Cardiac muscle cell (in vitro differentiated cells and primary cell): ENCODE measurements around the gene SAMD15. TPM values are rescaled to one million over a fixed set of nuclear protein-coding genes. Genes with fewer than 3 reads are reported as not detected.

Experiments used
- DNase-seq, 2 donors: peaks; one replicate each; pipeline versions ENCODE4 v3.0.0 to v3.0.0-alpha.2; 2010 to 2017; ENCODE audit warnings: low read depth in 1 of 2, low spot score in 1 of 2
- H3K27ac ChIP-seq: fragments of 200-600 bp; sonication (generic); 2 replicates; pipeline ENCODE4 v1.5.1; 2016
- H3K27me3 ChIP-seq: fragments of 200-600 bp; sonication (generic); 2 replicates; pipeline ENCODE4 v1.6.0; 2016; ENCODE audit warnings: control low read depth
- H3K36me3 ChIP-seq: fragments of 200-600 bp; sonication (generic); 2 replicates; pipeline ENCODE4 v1.5.1; 2016; ENCODE audit warnings: control low read depth
- H3K4me1 ChIP-seq: fragments of 200-600 bp; sonication (generic); 2 replicates; pipeline ENCODE4 v1.8.1; 2017; ENCODE audit warnings: low read depth, mild to moderate bottlenecking, mixed run types
- H3K4me3 ChIP-seq: fragments of 200-600 bp; sonication (generic); 2 replicates; pipeline ENCODE4 v1.5.1; 2016; ENCODE audit warnings: mild to moderate bottlenecking
- H3K9me3 ChIP-seq: fragments of 200-600 bp; sonication (generic); 2 replicates; pipeline ENCODE4 v1.5.1; 2017; ENCODE audit warnings: low read depth, mild to moderate bottlenecking, control low read depth
- polyA plus RNA-seq: library from polyadenylated mRNA; unstranded; fragments of >200 nt; fragmentation: Nextera tagmentation; extraction: Ambion mirVana; gene quantifications from 2 replicates; pipeline ENCODE4 v1.2.1, GENCODE V29; 2016
- total RNA-seq: library from RNA; depleted of rRNA; stranded (reverse); fragments of >200 nt; gene quantifications from 2 replicates; pipeline ENCODE4 v1.2.3, GENCODE V29; 2016
- TF ChIP-seq, protein P1 (sequence below): IDR thresholded peaks from 2 replicates; pipeline ENCODE4 v1.5.1; 2012; ENCODE audit warnings: low read depth, mild to moderate bottlenecking, low read length

The SAMD15 gene
- total and polyA plus RNA-seq, 2 experiments from 2014 or later: 2.1 to 2.2 TPM

GRCh38 chr14:77438596-77438995 lies 61.4 kb downstream of the SAMD15 start:
- H3K27ac ChIP-seq: no peak overlapping the region
- peaks cover 52% of the 10 kb centered on the region for H3K36me3 ChIP-seq
- DNase-seq: no peak
- no peaks in the 10 kb centered on the region for H3K4me1 ChIP-seq
- no peaks in the 10 kb centered on the region for H3K9me3 ChIP-seq
- H3K4me3 ChIP-seq: no peak overlapping the region
- H3K27me3 ChIP-seq: no peaks in the 10 kb centered on the region
- TF ChIP-seq, protein P1, sequence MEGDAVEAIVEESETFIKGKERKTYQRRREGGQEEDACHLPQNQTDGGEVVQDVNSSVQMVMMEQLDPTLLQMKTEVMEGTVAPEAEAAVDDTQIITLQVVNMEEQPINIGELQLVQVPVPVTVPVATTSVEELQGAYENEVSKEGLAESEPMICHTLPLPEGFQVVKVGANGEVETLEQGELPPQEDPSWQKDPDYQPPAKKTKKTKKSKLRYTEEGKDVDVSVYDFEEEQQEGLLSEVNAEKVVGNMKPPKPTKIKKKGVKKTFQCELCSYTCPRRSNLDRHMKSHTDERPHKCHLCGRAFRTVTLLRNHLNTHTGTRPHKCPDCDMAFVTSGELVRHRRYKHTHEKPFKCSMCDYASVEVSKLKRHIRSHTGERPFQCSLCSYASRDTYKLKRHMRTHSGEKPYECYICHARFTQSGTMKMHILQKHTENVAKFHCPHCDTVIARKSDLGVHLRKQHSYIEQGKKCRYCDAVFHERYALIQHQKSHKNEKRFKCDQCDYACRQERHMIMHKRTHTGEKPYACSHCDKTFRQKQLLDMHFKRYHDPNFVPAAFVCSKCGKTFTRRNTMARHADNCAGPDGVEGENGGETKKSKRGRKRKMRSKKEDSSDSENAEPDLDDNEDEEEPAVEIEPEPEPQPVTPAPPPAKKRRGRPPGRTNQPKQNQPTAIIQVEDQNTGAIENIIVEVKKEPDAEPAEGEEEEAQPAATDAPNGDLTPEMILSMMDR: no peak

DNA sequence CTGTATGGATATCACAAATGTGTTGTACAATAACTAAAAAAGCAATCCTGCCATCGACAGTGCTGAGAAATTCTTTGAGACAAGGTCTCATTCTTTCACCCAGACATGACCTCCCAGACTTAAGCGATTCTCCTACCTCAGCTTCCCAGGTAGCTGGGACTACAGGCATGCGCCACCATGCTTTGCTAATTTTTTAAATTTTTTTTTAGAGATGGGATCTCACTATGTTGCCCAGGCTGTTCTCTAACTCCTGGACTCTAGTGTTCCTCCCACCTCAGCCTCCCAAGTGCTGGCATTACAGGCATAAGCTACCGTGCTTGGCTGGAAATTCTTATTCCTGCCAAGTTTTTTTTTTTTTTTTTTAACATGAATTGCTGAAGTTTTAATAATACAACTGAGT lies 62.7 kb downstream of the SAMD15 start:
- TF ChIP-seq, protein P1: no peak
- H3K4me3 ChIP-seq: no peak overlapping the region
- peaks cover 45% of the 10 kb centered on the region for H3K36me3 ChIP-seq
- no peak for DNase-seq
- H3K9me3 ChIP-seq: no peaks in the 10 kb centered on the region
- H3K27ac ChIP-seq: no peak overlapping the region
- no peaks in the 10 kb centered on the region for H3K4me1 ChIP-seq
- H3K27me3 ChIP-seq: no peaks in the 10 kb centered on the region

Other genes starting within 250 kb of the SAMD15 start
- gene ZDHHC22, start 235.6 kb upstream of the SAMD15 start, total RNA-seq: 0.12 and 0.25 TPM in 2 replicates
- gene ZDHHC22, start 235.6 kb upstream of the SAMD15 start, polyA plus RNA-seq: 0.10 TPM in 1 of 2 replicates, not detected in the other
- 0.36 and 0.74 TPM in 2 replicates for gene TMEM63C, start 195.6 kb upstream of the SAMD15 start, total RNA-seq
- 0.80 and 1.1 TPM in 2 replicates for gene TMEM63C, start 195.6 kb upstream of the SAMD15 start, polyA plus RNA-seq
- 0.09 TPM in 1 of 2 replicates, not detected in the other for gene NGB, start 106.2 kb upstream of the SAMD15 start, total RNA-seq
- gene NGB, start 106.2 kb upstream of the SAMD15 start, polyA plus RNA-seq: not detected in 2 replicates
- gene POMT2, start 56.5 kb upstream of the SAMD15 start, total RNA-seq: 29.2 and 32.1 TPM in 2 replicates
- gene POMT2, start 56.5 kb upstream of the SAMD15 start, polyA plus RNA-seq: 32.3 and 40.8 TPM in 2 replicates
- 43.7 and 51.2 TPM in 2 replicates for gene GSTZ1, start 56.3 kb upstream of the SAMD15 start, total RNA-seq
- gene GSTZ1, start 56.3 kb upstream of the SAMD15 start, polyA plus RNA-seq: 45.0 and 52.3 TPM in 2 replicates
- gene TMED8, start 285 bp upstream of the SAMD15 start, total RNA-seq: 6.6 and 8.9 TPM in 2 replicates
- 3.4 and 6.2 TPM in 2 replicates for gene TMED8, start 285 bp upstream of the SAMD15 start, polyA plus RNA-seq
- gene NOXRED1, start 46.1 kb downstream of the SAMD15 start, total RNA-seq: 0.06 and 0.07 TPM in 2 replicates
- gene NOXRED1, start 46.1 kb downstream of the SAMD15 start, polyA plus RNA-seq: not detected in 2 replicates
- gene VIPAS39, start 80.2 kb downstream of the SAMD15 start, total RNA-seq: 19.4 and 24.5 TPM in 2 replicates
- 16.1 and 21.3 TPM in 2 replicates for gene VIPAS39, start 80.2 kb downstream of the SAMD15 start, polyA plus RNA-seq
- 193 and 209 TPM in 2 replicates for gene AHSA1, start 80.7 kb downstream of the SAMD15 start, total RNA-seq
- 137 and 182 TPM in 2 replicates for gene AHSA1, start 80.7 kb downstream of the SAMD15 start, polyA plus RNA-seq
- 0.53 and 0.83 TPM in 2 replicates for gene ISM2, start 121.4 kb downstream of the SAMD15 start, total RNA-seq
- not detected in 2 replicates for gene ISM2, start 121.4 kb downstream of the SAMD15 start, polyA plus RNA-seq
- gene SPTLC2, start 239.3 kb downstream of the SAMD15 start, total RNA-seq: 13.9 and 17.8 TPM in 2 replicates
- 14.4 and 17.3 TPM in 2 replicates for gene SPTLC2, start 239.3 kb downstream of the SAMD15 start, polyA plus RNA-seq